Transverse colon (tissue), 3 donors: Measurements from ENCODE around the gene TMEM156.

Source experiments
- POLR2A ChIP-seq: fragments of 450-650 bp; IDR thresholded peaks from one replicate; pipeline ENCODE4 v1.6.1; 2016; ENCODE audit warnings: antibody characterized with exemption, mild to moderate bottlenecking, moderate library complexity
- TF ChIP-seq, protein P1 (sequence below), 5 experiments: fragments of 200-600 bp in 3 of 5; fragments of 450-650 bp in 2 of 5; sonication (generic) in 3 of 5; IDR thresholded peaks; 1 replicate in 2 of 5; 2 replicates in 3 of 5; pipeline ENCODE4 v1.5.1; 2016 to 2017; ENCODE audit warnings: antibody characterized with exemption in 5 of 5, inconsistent platforms in 3 of 5, mild to moderate bottlenecking in 2 of 5, moderate library complexity in 1 of 5

DNA sequence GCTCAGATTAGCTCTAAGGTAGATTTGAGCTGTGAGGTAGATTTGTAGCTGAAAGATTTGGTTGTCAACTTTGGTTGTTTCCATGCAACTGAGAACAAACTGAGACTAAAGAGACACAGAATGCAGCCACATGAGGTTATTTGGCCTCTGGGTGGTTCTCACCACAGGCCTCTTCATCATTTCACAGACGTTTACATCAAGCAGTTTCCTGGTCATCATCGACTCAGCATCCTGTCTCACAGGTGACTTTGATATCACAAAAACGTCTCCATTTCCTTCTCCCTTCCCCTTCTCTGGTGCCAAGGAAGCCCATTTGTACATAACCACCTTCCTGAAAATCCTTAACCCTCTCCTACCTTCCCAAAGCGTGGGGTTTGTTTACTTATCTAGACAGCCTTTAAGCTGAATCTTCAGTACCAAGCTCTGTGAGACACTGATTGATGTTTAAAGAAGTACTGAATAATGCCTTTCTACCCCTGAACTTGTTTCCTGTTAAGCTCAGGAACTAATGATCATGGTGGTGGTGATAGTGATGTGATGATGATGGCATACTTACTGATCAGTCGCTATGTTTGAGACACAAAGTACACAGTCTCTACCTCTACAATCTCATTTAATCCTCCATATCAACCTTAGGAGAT is 82.7 kb downstream of the TMEM156 start:
- TF ChIP-seq, protein P1, sequence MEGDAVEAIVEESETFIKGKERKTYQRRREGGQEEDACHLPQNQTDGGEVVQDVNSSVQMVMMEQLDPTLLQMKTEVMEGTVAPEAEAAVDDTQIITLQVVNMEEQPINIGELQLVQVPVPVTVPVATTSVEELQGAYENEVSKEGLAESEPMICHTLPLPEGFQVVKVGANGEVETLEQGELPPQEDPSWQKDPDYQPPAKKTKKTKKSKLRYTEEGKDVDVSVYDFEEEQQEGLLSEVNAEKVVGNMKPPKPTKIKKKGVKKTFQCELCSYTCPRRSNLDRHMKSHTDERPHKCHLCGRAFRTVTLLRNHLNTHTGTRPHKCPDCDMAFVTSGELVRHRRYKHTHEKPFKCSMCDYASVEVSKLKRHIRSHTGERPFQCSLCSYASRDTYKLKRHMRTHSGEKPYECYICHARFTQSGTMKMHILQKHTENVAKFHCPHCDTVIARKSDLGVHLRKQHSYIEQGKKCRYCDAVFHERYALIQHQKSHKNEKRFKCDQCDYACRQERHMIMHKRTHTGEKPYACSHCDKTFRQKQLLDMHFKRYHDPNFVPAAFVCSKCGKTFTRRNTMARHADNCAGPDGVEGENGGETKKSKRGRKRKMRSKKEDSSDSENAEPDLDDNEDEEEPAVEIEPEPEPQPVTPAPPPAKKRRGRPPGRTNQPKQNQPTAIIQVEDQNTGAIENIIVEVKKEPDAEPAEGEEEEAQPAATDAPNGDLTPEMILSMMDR (IDR thresholded peaks at IDR 0.05), result no peak
- no peak for TF ChIP-seq POLR2A
